K562 (cell line): ENCODE results near the gene TOP3A. TPM values are rescaled to one million over a fixed set of nuclear protein-coding genes. Genes with fewer than 3 reads are reported as not detected.

Experiments
- ARID2 ChIP-seq: fragments of 450-650 bp; IDR thresholded peaks from 2 replicates; pipeline ENCODE4 v1.6.1; 2017; ENCODE audit warnings: antibody characterized with exemption, mild to moderate bottlenecking
- EP400 ChIP-seq: fragments of 450-650 bp; IDR thresholded peaks from 2 replicates; pipeline ENCODE4 v1.6.1; 2017; ENCODE audit warnings: antibody characterized with exemption, mild to moderate bottlenecking, moderate library complexity
- FOSL1 ChIP-seq: fragments of 200-800 bp; sonication (Bioruptor generic); conservative IDR thresholded peaks from 2 replicates; pipeline ENCODE4 v1.6.1; 2016; ENCODE audit warnings: missing genetic modification characterization, missing compliant biosample characterization
- KDM4B ChIP-seq, 2 experiments: fragments of 450-650 bp in 1 of 2; sonication (generic) in 1 of 2; IDR thresholded peaks; 2 replicates each; pipeline ENCODE4 v1.6.1; 2016 to 2017; ENCODE audit warnings: borderline replicate concordance in 2 of 2, antibody characterized with exemption in 1 of 2, low read depth in 1 of 2, mild to moderate bottlenecking in 1 of 2
- MECOM ChIP-seq: fragments of 250-450 bp; sonication (Bioruptor Pico); IDR thresholded peaks from 2 replicates; pipeline ENCODE4 v1.8.0; 2022; ENCODE audit warnings: inconsistent platforms
- MIER1 ChIP-seq: fragments of 450-650 bp; IDR thresholded peaks from 2 replicates; pipeline ENCODE4 v1.6.1; 2016; ENCODE audit warnings: antibody characterized with exemption, mild to moderate bottlenecking, low read depth
- POU5F1 ChIP-seq: fragments of 150-350 bp; IDR thresholded peaks from 2 replicates; pipeline ENCODE4 v1.6.1; 2014; ENCODE audit warnings: borderline replicate concordance, low read length, low read depth, mild to moderate bottlenecking; ENCODE audit not compliant: partially characterized antibody
- RNF2 ChIP-seq: sonication (generic); IDR thresholded peaks from 2 replicates; pipeline ENCODE4 v1.6.1; 2016
- SMARCB1 ChIP-seq: IDR thresholded peaks from 2 replicates; pipeline ENCODE4 v1.6.1; 2011; ENCODE audit warnings: improper control_type of control experiment, low read depth; ENCODE audit not compliant: insufficient read length
- SOX6 ChIP-seq: fragments of 450-650 bp; IDR thresholded peaks from 2 replicates; pipeline ENCODE4 v1.6.1; 2014; ENCODE audit warnings: mild to moderate bottlenecking
- TAF1 ChIP-seq: IDR thresholded peaks from 2 replicates; pipeline ENCODE4 v1.6.1; 2011; ENCODE audit warnings: mild to moderate bottlenecking, low read length, moderate library complexity; ENCODE audit not compliant: insufficient read depth, control insufficient read depth, severe bottlenecking; ENCODE audit errors: extremely low read depth
- ZNF197 ChIP-seq: fragments of 200-800 bp; sonication (Bioruptor generic); IDR thresholded peaks from 2 replicates; pipeline ENCODE4 v1.6.1; 2016; ENCODE audit warnings: low read depth, missing genetic modification characterization, missing compliant biosample characterization
- ZNF780A ChIP-seq: fragments of 250-450 bp; sonication (Bioruptor Pico); IDR thresholded peaks from 2 replicates; pipeline ENCODE4 v1.5.0; 2021; ENCODE audit warnings: mild to moderate bottlenecking
- polyA plus RNA-seq, 8 experiments: library from polyadenylated mRNA; depleted of rRNA in 4 of 8; stranded (reverse) in 5 of 8; unstranded in 3 of 8; fragments of >200 nt; fragmentation: Nextera tagmentation in 2 of 8; fragmentation: Illumina TruSeq in 1 of 8; extraction: Ambion mirVana in 2 of 8; extraction: Trizol in 1 of 8; gene quantifications; 2 replicates each; pipeline versions ENCODE4 v1.2.1 to v1.2.3, GENCODE V29; 2011 to 2014; ENCODE audit warnings: inconsistent platforms in 1 of 8, missing spikeins in 1 of 8
- total RNA-seq, 7 experiments: library from RNA; depleted of rRNA in 6 of 7; stranded (reverse); fragments of >200 nt in 6 of 7; fragmentation: Illumina TruSeq in 2 of 7; extraction: Trizol in 2 of 7; gene quantifications; 2 replicates each; pipeline versions ENCODE4 v1.2.1 to v1.2.3, GENCODE V29; 2011 to 2021; ENCODE audit warnings: low replicate concordance in 1 of 7
- TF ChIP-seq, protein P1 (sequence below): fragments of 250-450 bp; sonication (Bioruptor Pico); IDR thresholded peaks from 2 replicates; pipeline ENCODE4 v1.8.0; 2021; ENCODE audit warnings: moderate library complexity, mild to moderate bottlenecking, inconsistent platforms
- TF ChIP-seq, protein P2 (sequence below): fragments of 450-650 bp; IDR thresholded peaks from 2 replicates; pipeline ENCODE4 v1.6.1; 2016; ENCODE audit warnings: antibody characterized with exemption
- TF ChIP-seq, protein P3 (sequence below): fragments of 450-650 bp; IDR thresholded peaks from 2 replicates; pipeline ENCODE4 v1.6.1; 2016; ENCODE audit warnings: low read depth
- TF ChIP-seq, protein P4 (sequence below): fragments of 200-800 bp; sonication (Bioruptor generic); IDR thresholded peaks from 2 replicates; pipeline ENCODE4 v1.6.1; 2017; ENCODE audit warnings: missing genetic modification characterization, missing compliant biosample characterization

TOP3A gene
- total and polyA plus RNA-seq, 9 of the 15 experiments (the other 6 are each of a cell fraction or from before 2014, with no cell fraction given) = 5.2 to 49.7 (median 24.7) TPM

DNA sequence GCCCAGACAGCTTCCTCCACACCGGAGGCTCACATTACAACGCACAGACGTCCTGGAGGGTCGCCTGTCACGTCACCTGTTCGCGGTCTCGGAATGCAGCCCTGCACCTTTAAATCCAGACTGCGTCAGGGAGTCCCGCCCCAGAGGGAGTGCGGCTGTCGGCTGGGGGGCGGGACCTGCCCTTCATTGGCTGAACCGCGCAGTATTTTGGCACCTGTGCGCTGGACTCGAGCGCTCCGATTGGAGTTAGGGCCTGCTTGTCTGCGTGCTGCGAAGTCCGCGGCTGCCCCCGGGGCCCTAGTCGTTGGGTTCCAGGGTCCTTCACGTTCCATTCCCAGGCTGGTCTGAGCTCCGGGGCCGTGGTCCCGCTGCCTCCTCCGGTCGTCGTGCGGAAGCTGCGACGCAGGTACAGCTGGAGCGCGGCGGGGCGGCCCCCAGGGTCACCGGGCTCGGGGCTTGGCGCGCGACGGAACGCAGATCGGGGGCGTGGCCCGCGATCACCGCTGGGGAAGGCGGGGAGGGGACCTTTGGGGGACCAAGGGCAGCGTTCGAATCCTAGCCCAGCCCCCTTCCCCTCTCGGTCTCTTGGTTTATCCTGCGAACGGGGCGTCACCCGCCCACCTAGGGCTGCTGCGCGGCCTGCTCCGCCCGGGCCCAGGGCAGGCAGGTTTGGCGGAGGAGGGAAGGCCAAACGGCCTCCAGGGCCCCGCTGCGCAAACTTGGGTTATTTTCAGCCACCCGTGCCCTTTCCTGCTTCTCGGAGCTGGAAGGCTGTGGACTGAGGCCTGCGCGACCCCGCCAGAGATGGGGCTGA, 54.3 kb downstream of the TOP3A start, which contains the start of gene MIEF2 (continued):
- TF ChIP-seq SMARCB1 (no peak), FOSL1 (tag) (0 out of 2 replicates have a peak, but pooled peaks have one; percentile 25), EP400 (peak; percentile 25; the same call in 1 of the 2 replicates), ZNF197 (no peak), RNF2 (no peak), POU5F1 (no peak), ARID2 (no peak), ZNF780A (CRISPR knock-in tag) (no peak), SOX6 (no peak), KDM4B (IDR thresholded peaks at IDR 0.05; ENCODE audit: borderline replicate concordance in 2 of 2, low read depth in 1 of 2) (no peak), MECOM (CRISPR knock-in tag) (no peak), MIER1 (no peak), TAF1 (peak; percentile 11)
- TF ChIP-seq, protein P1, sequence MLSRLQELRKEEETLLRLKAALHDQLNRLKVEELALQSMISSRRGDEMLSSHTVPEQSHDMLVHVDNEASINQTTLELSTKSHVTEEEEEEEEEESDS (CRISPR knock-in tag) = no peak
- TF ChIP-seq, protein P2, sequence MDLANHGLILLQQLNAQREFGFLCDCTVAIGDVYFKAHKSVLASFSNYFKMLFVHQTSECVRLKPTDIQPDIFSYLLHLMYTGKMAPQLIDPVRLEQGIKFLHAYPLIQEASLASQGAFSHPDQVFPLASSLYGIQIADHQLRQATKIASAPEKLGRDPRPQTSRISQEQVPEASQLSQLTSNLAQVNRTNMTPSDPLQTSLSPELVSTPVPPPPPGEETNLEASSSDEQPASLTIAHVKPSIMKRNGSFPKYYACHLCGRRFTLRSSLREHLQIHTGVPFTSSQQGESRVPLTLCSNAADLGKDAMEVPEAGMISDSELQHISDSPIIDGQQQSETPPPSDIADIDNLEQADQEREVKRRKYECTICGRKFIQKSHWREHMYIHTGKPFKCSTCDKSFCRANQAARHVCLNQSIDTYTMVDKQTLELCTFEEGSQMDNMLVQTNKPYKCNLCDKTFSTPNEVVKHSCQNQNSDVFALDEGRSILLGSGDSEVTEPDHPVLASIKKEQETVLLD = no peak
- TF ChIP-seq, protein P3, sequence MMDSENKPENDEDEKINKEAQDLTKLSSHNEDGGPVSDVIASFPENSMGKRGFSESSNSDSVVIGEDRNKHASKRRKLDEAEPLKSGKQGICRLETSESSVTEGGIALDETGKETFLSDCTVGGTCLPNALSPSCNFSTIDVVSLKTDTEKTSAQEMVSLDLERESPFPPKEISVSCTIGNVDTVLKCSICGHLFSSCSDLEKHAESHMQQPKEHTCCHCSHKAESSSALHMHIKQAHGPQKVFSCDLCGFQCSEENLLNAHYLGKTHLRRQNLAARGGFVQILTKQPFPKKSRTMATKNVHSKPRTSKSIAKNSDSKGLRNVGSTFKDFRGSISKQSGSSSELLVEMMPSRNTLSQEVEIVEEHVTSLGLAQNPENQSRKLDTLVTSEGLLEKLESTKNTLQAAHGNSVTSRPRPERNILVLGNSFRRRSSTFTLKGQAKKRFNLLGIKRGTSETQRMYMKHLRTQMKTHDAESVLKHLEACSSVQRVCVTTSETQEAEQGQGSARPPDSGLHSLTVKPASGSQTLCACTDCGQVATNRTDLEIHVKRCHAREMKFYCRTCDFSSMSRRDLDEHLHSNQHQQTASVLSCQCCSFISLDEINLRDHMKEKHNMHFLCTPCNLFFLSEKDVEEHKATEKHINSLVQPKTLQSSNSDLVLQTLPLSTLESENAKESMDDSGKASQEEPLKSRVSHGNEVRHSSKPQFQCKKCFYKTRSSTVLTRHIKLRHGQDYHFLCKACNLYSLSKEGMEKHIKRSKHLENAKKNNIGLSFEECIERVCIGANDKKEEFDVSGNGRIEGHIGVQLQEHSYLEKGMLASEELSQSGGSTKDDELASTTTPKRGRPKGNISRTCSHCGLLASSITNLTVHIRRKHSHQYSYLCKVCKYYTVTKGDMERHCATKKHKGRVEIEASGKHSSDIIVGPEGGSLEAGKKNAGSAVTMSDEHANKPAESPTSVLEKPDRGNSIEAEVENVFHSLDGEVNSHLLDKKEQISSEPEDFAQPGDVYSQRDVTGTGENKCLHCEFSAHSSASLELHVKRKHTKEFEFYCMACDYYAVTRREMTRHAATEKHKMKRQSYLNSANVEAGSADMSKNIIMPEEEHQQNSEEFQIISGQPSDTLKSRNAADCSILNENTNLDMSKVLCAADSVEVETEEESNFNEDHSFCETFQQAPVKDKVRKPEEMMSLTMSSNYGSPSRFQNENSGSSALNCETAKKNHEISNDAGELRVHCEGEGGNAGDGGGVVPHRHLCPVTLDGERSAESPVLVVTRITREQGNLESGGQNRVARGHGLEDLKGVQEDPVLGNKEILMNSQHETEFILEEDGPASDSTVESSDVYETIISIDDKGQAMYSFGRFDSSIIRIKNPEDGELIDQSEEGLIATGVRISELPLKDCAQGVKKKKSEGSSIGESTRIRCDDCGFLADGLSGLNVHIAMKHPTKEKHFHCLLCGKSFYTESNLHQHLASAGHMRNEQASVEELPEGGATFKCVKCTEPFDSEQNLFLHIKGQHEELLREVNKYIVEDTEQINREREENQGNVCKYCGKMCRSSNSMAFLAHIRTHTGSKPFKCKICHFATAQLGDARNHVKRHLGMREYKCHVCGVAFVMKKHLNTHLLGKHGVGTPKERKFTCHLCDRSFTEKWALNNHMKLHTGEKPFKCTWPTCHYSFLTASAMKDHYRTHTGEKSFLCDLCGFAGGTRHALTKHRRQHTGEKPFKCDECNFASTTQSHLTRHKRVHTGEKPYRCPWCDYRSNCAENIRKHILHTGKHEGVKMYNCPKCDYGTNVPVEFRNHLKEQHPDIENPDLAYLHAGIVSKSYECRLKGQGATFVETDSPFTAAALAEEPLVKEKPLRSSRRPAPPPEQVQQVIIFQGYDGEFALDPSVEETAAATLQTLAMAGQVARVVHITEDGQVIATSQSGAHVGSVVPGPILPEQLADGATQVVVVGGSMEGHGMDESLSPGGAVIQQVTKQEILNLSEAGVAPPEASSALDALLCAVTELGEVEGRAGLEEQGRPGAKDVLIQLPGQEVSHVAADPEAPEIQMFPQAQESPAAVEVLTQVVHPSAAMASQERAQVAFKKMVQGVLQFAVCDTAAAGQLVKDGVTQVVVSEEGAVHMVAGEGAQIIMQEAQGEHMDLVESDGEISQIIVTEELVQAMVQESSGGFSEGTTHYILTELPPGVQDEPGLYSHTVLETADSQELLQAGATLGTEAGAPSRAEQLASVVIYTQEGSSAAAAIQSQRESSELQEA = no peak
- TF ChIP-seq, protein P4, sequence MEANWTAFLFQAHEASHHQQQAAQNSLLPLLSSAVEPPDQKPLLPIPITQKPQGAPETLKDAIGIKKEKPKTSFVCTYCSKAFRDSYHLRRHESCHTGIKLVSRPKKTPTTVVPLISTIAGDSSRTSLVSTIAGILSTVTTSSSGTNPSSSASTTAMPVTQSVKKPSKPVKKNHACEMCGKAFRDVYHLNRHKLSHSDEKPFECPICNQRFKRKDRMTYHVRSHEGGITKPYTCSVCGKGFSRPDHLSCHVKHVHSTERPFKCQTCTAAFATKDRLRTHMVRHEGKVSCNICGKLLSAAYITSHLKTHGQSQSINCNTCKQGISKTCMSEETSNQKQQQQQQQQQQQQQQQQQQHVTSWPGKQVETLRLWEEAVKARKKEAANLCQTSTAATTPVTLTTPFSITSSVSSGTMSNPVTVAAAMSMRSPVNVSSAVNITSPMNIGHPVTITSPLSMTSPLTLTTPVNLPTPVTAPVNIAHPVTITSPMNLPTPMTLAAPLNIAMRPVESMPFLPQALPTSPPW (CRISPR knock-in tag) = peak; percentile 73
